Right lobe of liver (tissue), 6 donors: ENCODE measurements around the gene REG3G. TPM values are rescaled to one million over a fixed set of nuclear protein-coding genes. Genes with fewer than 3 reads are reported as not detected.

ENCODE experiments used
- ATAC-seq, 4 donors: fragments of 200-7000 bp; cut with Tn5 transposase; one replicate each; pipeline ENCODE4 v1.9.1; 2020; ENCODE audit warnings: mild to moderate bottlenecking in 4 of 4, moderate library complexity in 4 of 4
- DNase-seq, 3 donors: peaks; one replicate each; pipeline ENCODE4 v3.0.0-alpha.2; 2020
- H3K27ac ChIP-seq, 3 donors: fragments of 200-600 bp; one replicate each; pipeline ENCODE4 v1.8.0; 2022
- H3K27me3 ChIP-seq, 2 donors: fragments of 200-600 bp; one replicate each; pipeline ENCODE4 v1.8.0; 2022
- H3K36me3 ChIP-seq, 4 donors: fragments of 200-600 bp; sonication (generic) in 1 of 4; one replicate each; pipeline versions ENCODE4 v1.5.1 to v1.8.0; 2017 to 2022; ENCODE audit warnings: control low read depth in 1 of 4
- H3K4me1 ChIP-seq, 4 donors: fragments of 200-600 bp; sonication (generic) in 1 of 4; one replicate each; pipeline versions ENCODE4 v1.5.1 to v1.8.0; 2017 to 2022; ENCODE audit warnings: control low read depth in 1 of 4
- H3K4me3 ChIP-seq, 3 donors: fragments of 200-600 bp; one replicate each; pipeline ENCODE4 v1.8.0; 2022
- H3K9me3 ChIP-seq, 4 donors: fragments of 200-600 bp; sonication (generic) in 1 of 4; one replicate each; pipeline versions ENCODE4 v1.5.1 to v1.8.0; 2017 to 2022; ENCODE audit warnings: control low read depth in 1 of 4
- POLR2A ChIP-seq: fragments of 450-650 bp; IDR thresholded peaks from one replicate; pipeline ENCODE4 v1.6.1; 2017; ENCODE audit warnings: antibody characterized with exemption, mild to moderate bottlenecking
- WGBS: methylation state at CpG from one replicate; pipeline ENCODE4 v1.1.6; 2018; ENCODE audit warnings: low coverage, low lambda C conversion rate; ENCODE audit not compliant: insufficient coverage; ENCODE audit errors: missing lambda C conversion rate; 5-methylcytosine and 5-hydroxymethylcytosine counted together
- intact Hi-C, 2 donors: fragments of 100-400 bp; cut with DNase I; formaldehyde crosslinking; loops; one replicate each; pipeline versions ENCODE4 v1.11.2 to v1.14.1; 2022
- total RNA-seq, 6 experiments: library from RNA; depleted of rRNA in 2 of 6; stranded (reverse); fragments of >200 nt in 2 of 6; fragmentation: NEBNext Ultra II Directional in 3 of 6; extraction: Animal tissue kit (Norgen Biotek cat#: 25700) in 3 of 6; gene quantifications; one replicate each; pipeline versions ENCODE4 v1.1.0 to v1.2.4, GENCODE V29; 2016 to 2023
- TF ChIP-seq, protein P1 (sequence below), 4 donors: fragments of 200-600 bp in 3 of 4; fragments of 450-650 bp in 1 of 4; IDR thresholded peaks; one replicate each; pipeline versions ENCODE4 v1.5.1 to v1.8.0; 2016 to 2022; ENCODE audit warnings: antibody characterized with exemption in 4 of 4, mild to moderate bottlenecking in 2 of 4
- donor health status: DM: no; HTN: yes; CAD: no.
- donor health status: DM: no; HTN: no; CAD: no.
- donor health status: DM: no; HTN: no; CAD: no.
- donor health status: DM: no; HTN: yes; CAD: no.
- donor health status: DM: no; HTN: yes; CAD: no.

The REG3G gene
- total RNA-seq, 6 experiments from 2014 or later = not detected

DNA sequence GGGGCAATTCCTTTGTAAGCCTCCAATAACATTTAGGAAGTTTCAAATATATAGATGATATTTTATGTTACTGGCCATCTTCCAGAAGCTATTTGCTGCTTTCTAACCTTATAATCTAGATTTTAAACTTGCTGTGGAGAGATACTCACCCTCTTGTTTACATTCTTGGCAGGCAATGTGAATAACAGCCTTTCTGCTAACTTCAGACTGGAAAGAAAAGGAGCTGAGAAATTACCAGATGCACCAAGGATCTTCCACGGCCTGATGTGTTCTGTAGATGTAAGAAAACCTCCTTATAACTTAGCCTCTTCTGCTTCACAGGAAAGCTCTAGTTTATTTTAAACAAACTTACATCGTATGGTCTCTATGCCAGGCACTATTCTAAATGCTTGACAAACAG, 45.6 kb downstream of the REG3G start:
- WGBS = 40% methylated on average over 2 of the region's 2 CpGs
- no peak for TF ChIP-seq POLR2A
- TF ChIP-seq, protein P1, sequence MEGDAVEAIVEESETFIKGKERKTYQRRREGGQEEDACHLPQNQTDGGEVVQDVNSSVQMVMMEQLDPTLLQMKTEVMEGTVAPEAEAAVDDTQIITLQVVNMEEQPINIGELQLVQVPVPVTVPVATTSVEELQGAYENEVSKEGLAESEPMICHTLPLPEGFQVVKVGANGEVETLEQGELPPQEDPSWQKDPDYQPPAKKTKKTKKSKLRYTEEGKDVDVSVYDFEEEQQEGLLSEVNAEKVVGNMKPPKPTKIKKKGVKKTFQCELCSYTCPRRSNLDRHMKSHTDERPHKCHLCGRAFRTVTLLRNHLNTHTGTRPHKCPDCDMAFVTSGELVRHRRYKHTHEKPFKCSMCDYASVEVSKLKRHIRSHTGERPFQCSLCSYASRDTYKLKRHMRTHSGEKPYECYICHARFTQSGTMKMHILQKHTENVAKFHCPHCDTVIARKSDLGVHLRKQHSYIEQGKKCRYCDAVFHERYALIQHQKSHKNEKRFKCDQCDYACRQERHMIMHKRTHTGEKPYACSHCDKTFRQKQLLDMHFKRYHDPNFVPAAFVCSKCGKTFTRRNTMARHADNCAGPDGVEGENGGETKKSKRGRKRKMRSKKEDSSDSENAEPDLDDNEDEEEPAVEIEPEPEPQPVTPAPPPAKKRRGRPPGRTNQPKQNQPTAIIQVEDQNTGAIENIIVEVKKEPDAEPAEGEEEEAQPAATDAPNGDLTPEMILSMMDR (IDR thresholded peaks at IDR 0.05) = no peak

More for the DNA sequence above, 45.6 kb downstream of the REG3G start:
- DNase-seq (no peak), ATAC-seq (no peak)
- Histone ChIP-seq H3K27me3 (no peaks in the 10 kb centered on the region), H3K9me3 (no peaks in the 10 kb centered on the region), H3K36me3 (no peaks in the 10 kb centered on the region), H3K27ac (no peak overlapping the region), H3K4me3 (no peak overlapping the region), H3K4me1 (no peaks in the 10 kb centered on the region)
- intact Hi-C loops = no loop called here

Other genes starting within 250 kb of the REG3G start
- not detected for gene REG1B, start 62.3 kb downstream of the REG3G start, total RNA-seq
- 1 to 10 TPM in 2 of 6 experiments, under 1 TPM in 3, not detected in 1; 0.40 to 1.2 (median 0.61) TPM for gene REG1A, start 94.8 kb downstream of the REG3G start, total RNA-seq
- under 1 TPM in 1 of 6 experiments, not detected in 5; 0.66 TPM for gene REG3A, start 134.1 kb downstream of the REG3G start, total RNA-seq